PFSK-1 (cell line): Measurements from ENCODE around the gene TPRG1.

Experiments
- FOXP2 ChIP-seq: optimal IDR thresholded peaks from 2 replicates; pipeline ENCODE3; 2011; ENCODE audit warnings: borderline replicate concordance, control low read depth, inconsistent platforms; ENCODE audit not compliant: insufficient read depth; ENCODE audit errors: extremely low read length, extremely low read depth
- POLR2AphosphoS5 ChIP-seq: IDR thresholded peaks from 2 replicates; pipeline ENCODE4 v1.6.1; 2012; ENCODE audit warnings: low read depth, mild to moderate bottlenecking, control low read depth, low read length, moderate library complexity
- REST ChIP-seq, 2 experiments: IDR thresholded peaks; 2 replicates each; pipeline versions ENCODE4 v1.6.1 to v1.8.0; 2011 to 2012; ENCODE audit warnings: low read depth in 2 of 2, low read length in 2 of 2, control low read depth in 1 of 2, inconsistent platforms in 1 of 2, mild to moderate bottlenecking in 1 of 2, moderate library complexity in 1 of 2; ENCODE audit not compliant: insufficient read depth in 1 of 2
- SIN3A ChIP-seq: IDR thresholded peaks from 2 replicates; pipeline ENCODE4 v1.6.1; 2012; ENCODE audit warnings: mild to moderate bottlenecking, low read length, moderate library complexity, borderline replicate concordance; ENCODE audit not compliant: insufficient read depth
- TAF1 ChIP-seq: IDR thresholded peaks from 2 replicates; pipeline ENCODE4 v1.6.1; 2012; ENCODE audit warnings: low read length, control low read depth, borderline replicate concordance; ENCODE audit not compliant: insufficient read depth

TPRG1 gene

GRCh38 chr3:189308608-189309007 is 136.8 kb downstream of the TPRG1 start:
- TF ChIP-seq REST (IDR thresholded peaks at IDR 0.05; ENCODE audit: insufficient read depth in 1 of 2, low read depth in 2 of 2, low read length in 2 of 2) = no peak

- TF ChIP-seq FOXP2 (no peak), POLR2AphosphoS5 (no peak), TAF1 (no peak), REST (IDR thresholded peaks at IDR 0.05; ENCODE audit: insufficient read depth in 1 of 2, low read depth in 2 of 2, low read length in 2 of 2) (no peak), SIN3A (no peak)
These were observed 137.7 kb downstream of the TPRG1 start for GRCh38 chr3:189309400-189309975.

- TF ChIP-seq REST (IDR thresholded peaks at IDR 0.05; ENCODE audit: insufficient read depth in 1 of 2, low read depth in 2 of 2, low read length in 2 of 2) (no peak), TAF1 (no peak), FOXP2 (no peak), POLR2AphosphoS5 (no peak), SIN3A (no peak)
These were observed 139.8 kb downstream of the TPRG1 start for GRCh38 chr3:189311521-189311920.

GRCh38 chr3:189312866-189313265 is 141.1 kb downstream of the TPRG1 start:
- TF ChIP-seq FOXP2 (no peak), POLR2AphosphoS5 (no peak)

- TF ChIP-seq REST (IDR thresholded peaks at IDR 0.05; ENCODE audit: insufficient read depth in 1 of 2, low read depth in 2 of 2, low read length in 2 of 2) = no peak
- no peak for TF ChIP-seq TAF1
- no peak for TF ChIP-seq SIN3A
- no peak for TF ChIP-seq FOXP2
- no peak for TF ChIP-seq POLR2AphosphoS5
These were observed 144.7 kb downstream of the TPRG1 start for GRCh38 chr3:189316296-189317019.
